Measurements from ENCODE around the gene STAP2.

Gene STAP2

DNA sequence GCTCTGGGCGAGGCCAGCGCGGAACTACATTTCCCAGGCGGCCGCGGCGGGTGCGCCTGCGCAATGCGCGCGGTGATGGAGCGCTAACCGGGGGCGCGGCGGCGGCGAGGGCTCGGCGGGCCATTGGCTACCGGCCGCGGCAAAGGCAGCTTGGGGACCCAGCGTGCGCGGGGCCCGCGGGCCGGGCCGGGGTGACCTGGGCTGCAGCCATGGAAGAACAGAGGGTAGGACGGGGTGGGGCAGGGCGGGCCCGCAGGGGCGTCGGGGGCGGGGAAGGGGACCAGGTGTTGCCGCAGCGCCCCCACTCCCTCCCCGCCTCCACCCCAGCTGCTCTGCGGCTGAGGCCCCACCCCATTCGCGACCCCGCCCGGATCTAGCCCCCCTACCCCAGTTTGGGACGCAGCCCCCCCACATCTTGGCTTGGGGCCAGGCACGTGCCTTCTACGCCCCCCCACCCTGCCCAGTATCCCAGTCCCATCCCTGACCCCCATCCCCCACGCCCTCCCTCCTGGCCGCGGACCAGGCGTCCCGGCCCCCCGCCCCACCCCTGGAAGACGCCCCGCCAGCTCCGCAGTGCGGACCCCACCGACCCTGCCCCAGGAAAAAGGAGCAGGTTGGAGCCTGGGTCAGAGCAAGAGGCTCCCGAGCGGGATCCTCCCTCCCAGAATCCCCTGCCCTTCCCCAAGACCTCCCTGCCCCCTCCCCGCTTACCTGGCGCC is 33.9 kb downstream of the STAP2 start, which contains the start of gene FSD1:
FSD1 (plus strand) TSS at position 61 of the 719 bp plus-strand sequence; CDS start at position 210, 149 bp downstream.
- TF ChIP-seq, protein P1, sequence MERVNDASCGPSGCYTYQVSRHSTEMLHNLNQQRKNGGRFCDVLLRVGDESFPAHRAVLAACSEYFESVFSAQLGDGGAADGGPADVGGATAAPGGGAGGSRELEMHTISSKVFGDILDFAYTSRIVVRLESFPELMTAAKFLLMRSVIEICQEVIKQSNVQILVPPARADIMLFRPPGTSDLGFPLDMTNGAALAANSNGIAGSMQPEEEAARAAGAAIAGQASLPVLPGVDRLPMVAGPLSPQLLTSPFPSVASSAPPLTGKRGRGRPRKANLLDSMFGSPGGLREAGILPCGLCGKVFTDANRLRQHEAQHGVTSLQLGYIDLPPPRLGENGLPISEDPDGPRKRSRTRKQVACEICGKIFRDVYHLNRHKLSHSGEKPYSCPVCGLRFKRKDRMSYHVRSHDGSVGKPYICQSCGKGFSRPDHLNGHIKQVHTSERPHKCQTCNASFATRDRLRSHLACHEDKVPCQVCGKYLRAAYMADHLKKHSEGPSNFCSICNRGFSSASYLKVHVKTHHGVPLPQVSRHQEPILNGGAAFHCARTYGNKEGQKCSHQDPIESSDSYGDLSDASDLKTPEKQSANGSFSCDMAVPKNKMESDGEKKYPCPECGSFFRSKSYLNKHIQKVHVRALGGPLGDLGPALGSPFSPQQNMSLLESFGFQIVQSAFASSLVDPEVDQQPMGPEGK (CRISPR knock-in tag; IDR thresholded peaks at IDR 0.05; ENCODE audit: borderline replicate concordance): no peak
- no peak for TF ChIP-seq PPARA (CRISPR knock-in tag; IDR thresholded peaks at IDR 0.05; ENCODE audit: borderline replicate concordance)
- ATAC-seq: peak; percentile 96

DNA sequence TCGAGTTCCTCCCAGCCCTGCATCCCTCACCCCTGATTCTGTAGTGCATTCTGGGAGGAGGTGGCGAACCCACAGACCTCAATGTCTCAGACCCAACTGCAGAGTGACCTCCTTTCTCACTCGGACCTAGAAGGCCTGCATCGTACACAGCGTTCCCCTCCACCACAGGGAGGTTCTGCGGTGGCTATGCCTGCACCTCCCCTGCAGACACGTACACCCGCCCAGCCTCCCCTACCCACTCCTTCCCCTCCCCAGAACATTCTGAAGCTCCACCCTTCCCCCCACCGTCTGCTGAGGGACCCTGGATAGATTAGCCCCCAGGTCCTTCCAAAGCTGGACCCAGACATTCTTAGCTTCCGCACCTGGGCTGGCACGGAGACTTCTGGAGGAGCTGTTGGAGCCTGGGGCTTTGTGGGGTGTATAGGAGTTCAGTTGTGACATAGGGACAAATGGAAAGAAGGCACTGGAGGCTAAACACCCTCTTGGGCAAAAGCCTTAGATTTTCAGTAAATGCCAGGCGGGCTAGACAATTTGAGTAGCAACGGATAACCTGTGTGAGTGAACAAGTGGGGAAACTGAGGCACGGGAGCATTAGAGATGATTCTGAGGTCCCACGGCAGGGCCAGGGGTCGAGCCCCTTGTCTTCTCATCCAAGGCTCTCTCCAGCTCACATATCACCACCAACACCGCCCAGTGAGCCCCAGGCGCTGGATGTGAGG is 34.6 kb downstream of the STAP2 start:
- ATAC-seq: no peak

DNA sequence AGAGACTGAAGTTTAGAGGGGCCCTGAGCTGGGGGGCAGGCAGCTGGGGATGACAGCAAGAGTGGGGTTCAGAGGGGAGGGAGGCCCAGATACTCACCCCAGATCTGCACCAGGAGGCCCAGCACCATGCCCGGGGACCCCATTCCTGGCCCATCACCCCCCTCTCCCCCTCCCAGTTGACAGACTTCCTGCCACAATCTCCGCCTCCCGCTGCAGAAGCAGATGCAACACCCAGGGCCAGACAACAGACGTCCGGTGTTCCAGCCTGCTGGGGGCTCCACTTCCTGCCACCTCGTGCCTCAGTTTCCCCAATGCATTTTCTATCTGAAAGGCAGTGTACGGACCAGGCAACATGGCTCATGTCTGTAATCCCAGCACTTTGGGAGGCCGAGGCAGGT is 36.4 kb downstream of the STAP2 start, which contains the start of gene TMIGD2:
TMIGD2 (minus strand) TSS at position 147 of the 398 bp plus-strand sequence; CDS start at position 143, 4 bp downstream.
- no peak for ATAC-seq
- TF ChIP-seq ZNF565 (CRISPR knock-in tag; conservative IDR thresholded peaks at IDR 0.05; ENCODE audit: low read depth) (no peak), BACH2 (CRISPR knock-in tag; IDR thresholded peaks at IDR 0.05; ENCODE audit: borderline replicate concordance) (no peak), ZFP3 (CRISPR knock-in tag; IDR thresholded peaks at IDR 0.05) (no peak), ZC3H10 (CRISPR knock-in tag; IDR thresholded peaks at IDR 0.05) (no peak)
- TF ChIP-seq, protein P2, sequence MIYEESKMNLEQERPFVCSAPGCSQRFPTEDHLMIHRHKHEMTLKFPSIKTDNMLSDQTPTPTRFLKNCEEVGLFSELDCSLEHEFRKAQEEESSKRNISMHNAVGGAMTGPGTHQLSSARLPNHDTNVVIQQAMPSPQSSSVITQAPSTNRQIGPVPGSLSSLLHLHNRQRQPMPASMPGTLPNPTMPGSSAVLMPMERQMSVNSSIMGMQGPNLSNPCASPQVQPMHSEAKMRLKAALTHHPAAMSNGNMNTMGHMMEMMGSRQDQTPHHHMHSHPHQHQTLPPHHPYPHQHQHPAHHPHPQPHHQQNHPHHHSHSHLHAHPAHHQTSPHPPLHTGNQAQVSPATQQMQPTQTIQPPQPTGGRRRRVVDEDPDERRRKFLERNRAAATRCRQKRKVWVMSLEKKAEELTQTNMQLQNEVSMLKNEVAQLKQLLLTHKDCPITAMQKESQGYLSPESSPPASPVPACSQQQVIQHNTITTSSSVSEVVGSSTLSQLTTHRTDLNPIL (CRISPR knock-in tag; IDR thresholded peaks at IDR 0.05; ENCODE audit: low read depth): no peak

More for the DNA sequence above, 34.6 kb downstream of the STAP2 start:
- TF ChIP-seq ZFP3 (CRISPR knock-in tag; IDR thresholded peaks at IDR 0.05) (peak; percentile 100), ISL1 (CRISPR knock-in tag; IDR thresholded peaks at IDR 0.05) (no peak), OSR1 (CRISPR knock-in tag; IDR thresholded peaks at IDR 0.05) (no peak)

DNA sequence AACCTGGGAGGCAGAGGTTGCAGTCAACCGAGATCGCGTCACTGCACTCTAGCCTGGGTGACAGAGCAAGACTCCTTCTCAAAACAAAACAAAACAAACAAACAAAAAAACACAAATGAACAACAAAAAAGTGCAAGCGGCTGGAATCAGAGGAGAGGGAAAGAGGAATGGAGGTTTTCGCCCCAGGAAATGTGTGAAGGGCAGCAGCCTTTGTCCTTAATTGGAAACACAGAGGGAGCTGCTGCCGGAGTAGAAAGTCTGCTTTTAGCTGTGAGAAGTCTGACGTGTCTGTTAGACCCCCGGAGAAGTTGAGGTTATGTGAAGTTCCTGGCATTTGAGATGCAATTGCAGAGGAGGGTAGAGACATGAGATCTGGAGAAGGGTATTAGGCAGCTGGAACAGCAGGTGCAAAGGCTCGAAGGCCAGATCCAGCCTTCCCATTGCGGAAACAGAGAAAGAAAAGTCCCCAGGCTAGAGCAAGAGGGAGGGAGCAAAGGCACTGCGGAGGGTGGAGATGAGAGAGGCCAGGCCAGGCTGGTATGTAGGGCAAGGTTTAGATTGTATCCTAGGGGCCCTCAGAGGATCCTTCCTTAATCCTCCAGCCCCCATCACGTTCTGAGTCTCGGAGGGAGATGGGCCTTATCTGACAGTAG is 36.9 kb downstream of the STAP2 start:
- no peak for ATAC-seq
- TF ChIP-seq ARNTL (CRISPR knock-in tag; IDR thresholded peaks at IDR 0.05; ENCODE audit: borderline replicate concordance, low read depth) (no peak), ZC3H10 (CRISPR knock-in tag; IDR thresholded peaks at IDR 0.05) (no peak), RARB (CRISPR knock-in tag; IDR thresholded peaks at IDR 0.05) (no peak), ZFP30 (CRISPR knock-in tag; IDR thresholded peaks at IDR 0.05) (no peak), OSR1 (CRISPR knock-in tag; IDR thresholded peaks at IDR 0.05) (no peak), SNAI2 (CRISPR knock-in tag; IDR thresholded peaks at IDR 0.05) (no peak), ZFP3 (CRISPR knock-in tag; IDR thresholded peaks at IDR 0.05) (no peak), ZNF8 (CRISPR knock-in tag; IDR thresholded peaks at IDR 0.05) (no peak), TCF4 (CRISPR knock-in tag; IDR thresholded peaks at IDR 0.05; ENCODE audit: borderline replicate concordance) (no peak), ISL1 (CRISPR knock-in tag; IDR thresholded peaks at IDR 0.05) (no peak), ZNF565 (CRISPR knock-in tag; conservative IDR thresholded peaks at IDR 0.05; ENCODE audit: low read depth) (no peak), BACH2 (CRISPR knock-in tag; IDR thresholded peaks at IDR 0.05; ENCODE audit: borderline replicate concordance) (no peak), ESRRG (CRISPR knock-in tag; IDR thresholded peaks at IDR 0.05) (no peak), PPARA (CRISPR knock-in tag; IDR thresholded peaks at IDR 0.05; ENCODE audit: borderline replicate concordance) (no peak)
- TF ChIP-seq, protein P3, sequence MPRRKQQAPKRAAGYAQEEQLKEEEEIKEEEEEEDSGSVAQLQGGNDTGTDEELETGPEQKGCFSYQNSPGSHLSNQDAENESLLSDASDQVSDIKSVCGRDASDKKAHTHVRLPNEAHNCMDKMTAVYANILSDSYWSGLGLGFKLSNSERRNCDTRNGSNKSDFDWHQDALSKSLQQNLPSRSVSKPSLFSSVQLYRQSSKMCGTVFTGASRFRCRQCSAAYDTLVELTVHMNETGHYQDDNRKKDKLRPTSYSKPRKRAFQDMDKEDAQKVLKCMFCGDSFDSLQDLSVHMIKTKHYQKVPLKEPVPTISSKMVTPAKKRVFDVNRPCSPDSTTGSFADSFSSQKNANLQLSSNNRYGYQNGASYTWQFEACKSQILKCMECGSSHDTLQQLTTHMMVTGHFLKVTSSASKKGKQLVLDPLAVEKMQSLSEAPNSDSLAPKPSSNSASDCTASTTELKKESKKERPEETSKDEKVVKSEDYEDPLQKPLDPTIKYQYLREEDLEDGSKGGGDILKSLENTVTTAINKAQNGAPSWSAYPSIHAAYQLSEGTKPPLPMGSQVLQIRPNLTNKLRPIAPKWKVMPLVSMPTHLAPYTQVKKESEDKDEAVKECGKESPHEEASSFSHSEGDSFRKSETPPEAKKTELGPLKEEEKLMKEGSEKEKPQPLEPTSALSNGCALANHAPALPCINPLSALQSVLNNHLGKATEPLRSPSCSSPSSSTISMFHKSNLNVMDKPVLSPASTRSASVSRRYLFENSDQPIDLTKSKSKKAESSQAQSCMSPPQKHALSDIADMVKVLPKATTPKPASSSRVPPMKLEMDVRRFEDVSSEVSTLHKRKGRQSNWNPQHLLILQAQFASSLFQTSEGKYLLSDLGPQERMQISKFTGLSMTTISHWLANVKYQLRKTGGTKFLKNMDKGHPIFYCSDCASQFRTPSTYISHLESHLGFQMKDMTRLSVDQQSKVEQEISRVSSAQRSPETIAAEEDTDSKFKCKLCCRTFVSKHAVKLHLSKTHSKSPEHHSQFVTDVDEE (CRISPR knock-in tag; IDR thresholded peaks at IDR 0.05): no peak
- TF ChIP-seq, protein P2 (CRISPR knock-in tag; IDR thresholded peaks at IDR 0.05; ENCODE audit: low read depth): no peak

Data from SK-N-SH treated with all-trans-retinoic acid at 6 μM for 48 hours (cell line).